Head of caudate nucleus (tissue), 42 donors: ENCODE data around the gene WSB2.
"Not testable (repeated sequence)": the region's sequence is repeated elsewhere in the genome, so short reads cannot be mapped to it uniquely, and the experiment has no call there.

Source experiments
- DNase-seq, 42 donors: peaks; one replicate each; pipeline versions ENCODE4 v3.0.0 to v3.0.0-alpha.2; 2020 to 2021; ENCODE audit warnings: mixed read lengths in 7 of 42
- intact Hi-C: fragments of 100-400 bp; cut with DNase I; formaldehyde crosslinking; loops from one replicate; pipeline ENCODE4 v1.15.0; 2022

WSB2 gene

GRCh38 chr12:118015944-118016343 is 45.0 kb downstream of the WSB2 start:
- intact Hi-C loops = no loop called here
- peak in 3 of 42 donors; percentile 7 to 27 (median 12) for DNase-seq

- intact Hi-C loops = no loop called here
- no peak for DNase-seq
Measured at GRCh38 chr12:118015306-118015705, 45.7 kb downstream of the WSB2 start.

- intact Hi-C loops = no loop called here
- no peak for DNase-seq
Measured at GRCh38 chr12:118013283-118013682, 47.7 kb downstream of the WSB2 start.

GRCh38 chr12:118011961-118012360 is 49.0 kb downstream of the WSB2 start:
- intact Hi-C loops = no loop called here

GRCh38 chr12:118011377-118011776 is 49.6 kb downstream of the WSB2 start:
- DNase-seq = no peak
- intact Hi-C loops = no loop called here

More at GRCh38 chr12:118011961-118012360, 49.0 kb downstream of the WSB2 start:
- DNase-seq = no peak

- DNase-seq = no peak
- intact Hi-C loops = no loop called here
Measured at GRCh38 chr12:118010903-118011302, 50.1 kb downstream of the WSB2 start.

GRCh38 chr12:117999806-118000205 is 61.2 kb downstream of the WSB2 start:
- intact Hi-C loops = not testable (repeated sequence)

GRCh38 chr12:117998719-117999118 is 62.3 kb downstream of the WSB2 start:
- intact Hi-C loops = no loop called here
- no peak for DNase-seq

More at GRCh38 chr12:117999806-118000205, 61.2 kb downstream of the WSB2 start:
- DNase-seq = not testable (repeated sequence)

- intact Hi-C loops = no loop called here
- no peak for DNase-seq
Measured at GRCh38 chr12:117994551-117995438, 66.2 kb downstream of the WSB2 start.

- no peak for DNase-seq
- intact Hi-C loops = no loop called here
Measured at GRCh38 chr12:117986705-117987469, 74.1 kb downstream of the WSB2 start.

- no peak for DNase-seq
- intact Hi-C loops = no loop called here
Measured at GRCh38 chr12:117985182-117985581, 75.8 kb downstream of the WSB2 start.
